ENCODE measurements around the gene MRPL36. TPM values are rescaled to one million over a fixed set of nuclear protein-coding genes. Genes with fewer than 3 reads are reported as not detected.

MRPL36 gene
- polyA plus RNA-seq, 1 donor (not counting 4 experiments of a cell fraction or from before 2014, with no cell fraction given), result 121 TPM

DNA sequence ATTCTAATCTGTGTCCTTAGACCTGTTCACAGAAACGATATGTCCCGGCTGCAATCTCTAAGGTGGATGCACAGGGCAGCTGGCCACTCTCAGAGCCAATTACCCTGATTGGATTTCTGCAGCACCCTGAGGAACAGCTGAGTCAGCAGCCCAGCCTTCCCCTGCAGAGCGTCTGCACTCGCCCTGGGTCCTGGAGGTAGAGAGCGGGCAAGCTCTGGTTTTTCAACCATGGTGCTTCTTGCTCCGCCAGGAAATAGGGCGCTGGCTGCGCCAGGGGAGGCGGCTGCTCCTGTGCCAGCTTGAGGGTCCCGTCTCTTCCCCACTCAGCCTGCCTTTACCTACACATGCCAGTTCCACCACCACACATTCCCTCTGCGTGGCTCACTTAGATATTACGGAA is 20.7 kb upstream of the MRPL36 start:
- no peak for DNase-seq (ENCODE audit: low read depth, low spot score)
- Histone ChIP-seq H3K36me3 (ENCODE audit: control insufficient read depth in 2 of 2, extremely low read depth in 1 of 2, insufficient read depth in 2 of 2, low read length in 2 of 2) (peaks cover 20 to 25% of the 10 kb centered on the region in 2 experiments), H3K27ac (ENCODE audit: control insufficient read depth, insufficient read depth, low read length) (no peak overlapping the region), H3K4me1 (ENCODE audit: control insufficient read depth, extremely low read depth, insufficient read depth, low read length) (no peaks in the 10 kb centered on the region), H3K79me2 (ENCODE audit: control insufficient read depth, insufficient read depth, low read length) (no peaks in the 10 kb centered on the region), H3K9ac (ENCODE audit: control insufficient read depth, extremely low read depth, insufficient read depth, low read length) (no peak overlapping the region), H3K9me3 (ENCODE audit: control insufficient read depth, low read depth, low read length) (no peaks in the 10 kb centered on the region), H3K4me2 (ENCODE audit: control insufficient read depth, extremely low read depth, insufficient read depth, low read depth, low read length) (no peak overlapping the region), H3K4me3 (ENCODE audit: control insufficient read depth in 2 of 3, extremely low read depth in 1 of 3, insufficient read depth in 2 of 3, low read depth in 1 of 3, low read length in 3 of 3) (no peak overlapping the region), H2AFZ (ENCODE audit: control insufficient read depth, low read length) (no peak overlapping the region), H4K20me1 (ENCODE audit: control insufficient read depth, extremely low read depth, insufficient read depth, low read length) (no peaks in the 10 kb centered on the region), H3K27me3 (ENCODE audit: control insufficient read depth, extremely low read depth, insufficient read depth, low read length) (no peaks in the 10 kb centered on the region), H3K9me1 (ENCODE audit: control insufficient read depth, extremely low read depth, insufficient read depth, low read length) (no peaks in the 10 kb centered on the region)
- TF ChIP-seq, protein P1, sequence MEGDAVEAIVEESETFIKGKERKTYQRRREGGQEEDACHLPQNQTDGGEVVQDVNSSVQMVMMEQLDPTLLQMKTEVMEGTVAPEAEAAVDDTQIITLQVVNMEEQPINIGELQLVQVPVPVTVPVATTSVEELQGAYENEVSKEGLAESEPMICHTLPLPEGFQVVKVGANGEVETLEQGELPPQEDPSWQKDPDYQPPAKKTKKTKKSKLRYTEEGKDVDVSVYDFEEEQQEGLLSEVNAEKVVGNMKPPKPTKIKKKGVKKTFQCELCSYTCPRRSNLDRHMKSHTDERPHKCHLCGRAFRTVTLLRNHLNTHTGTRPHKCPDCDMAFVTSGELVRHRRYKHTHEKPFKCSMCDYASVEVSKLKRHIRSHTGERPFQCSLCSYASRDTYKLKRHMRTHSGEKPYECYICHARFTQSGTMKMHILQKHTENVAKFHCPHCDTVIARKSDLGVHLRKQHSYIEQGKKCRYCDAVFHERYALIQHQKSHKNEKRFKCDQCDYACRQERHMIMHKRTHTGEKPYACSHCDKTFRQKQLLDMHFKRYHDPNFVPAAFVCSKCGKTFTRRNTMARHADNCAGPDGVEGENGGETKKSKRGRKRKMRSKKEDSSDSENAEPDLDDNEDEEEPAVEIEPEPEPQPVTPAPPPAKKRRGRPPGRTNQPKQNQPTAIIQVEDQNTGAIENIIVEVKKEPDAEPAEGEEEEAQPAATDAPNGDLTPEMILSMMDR (optimal IDR thresholded peaks at IDR 0.05 in 1 of 3, IDR thresholded peaks at IDR 0.05 in 1 of 3, conservative IDR thresholded peaks at IDR 0.05 in 1 of 3; ENCODE audit: extremely low read depth in 1 of 3, insufficient read depth in 2 of 3, low read length in 3 of 3), result no peak
- no peak for TF ChIP-seq EZH2 (IDR thresholded peaks at IDR 0.05; ENCODE audit: low read length)
- FAIRE-seq, result no peak
- dilution Hi-C loops (cut with MboI; ENCODE audit: extremely low pct_ligation_motif_present, low sequenced_read_pairs), result no loop called here

DNA sequence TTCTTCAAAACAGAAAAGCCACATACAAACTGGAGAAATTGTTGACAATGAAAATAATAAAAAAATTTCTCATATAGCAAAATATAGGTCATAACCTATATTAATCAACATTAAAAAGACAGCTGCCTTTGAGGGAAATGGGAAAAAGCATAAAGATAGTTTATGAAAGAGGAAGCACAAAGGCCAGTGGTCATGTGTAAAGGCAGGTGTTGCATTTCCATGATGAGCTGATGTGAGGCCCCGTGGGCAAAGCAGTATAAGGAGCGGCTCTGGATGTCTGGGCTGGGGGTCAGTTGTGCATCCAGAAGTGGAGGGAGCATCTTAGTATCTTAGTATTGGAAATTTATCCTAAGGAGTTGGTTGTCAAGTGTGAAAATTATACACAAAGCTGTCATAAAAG is 19.8 kb upstream of the MRPL36 start:
- dilution Hi-C loops (cut with MboI; ENCODE audit: extremely low pct_ligation_motif_present, low sequenced_read_pairs), result no loop called here
- Histone ChIP-seq H3K9me1 (ENCODE audit: control insufficient read depth, extremely low read depth, insufficient read depth, low read length) (no peaks in the 10 kb centered on the region), H3K36me3 (ENCODE audit: control insufficient read depth in 2 of 2, extremely low read depth in 1 of 2, insufficient read depth in 2 of 2, low read length in 2 of 2) (peaks cover 23 to 28% of the 10 kb centered on the region in 2 experiments), H3K9me3 (ENCODE audit: control insufficient read depth, low read depth, low read length) (no peaks in the 10 kb centered on the region), H3K4me3 (ENCODE audit: control insufficient read depth in 2 of 3, extremely low read depth in 1 of 3, insufficient read depth in 2 of 3, low read depth in 1 of 3, low read length in 3 of 3) (no peak overlapping the region), H3K4me2 (ENCODE audit: control insufficient read depth, extremely low read depth, insufficient read depth, low read depth, low read length) (no peak overlapping the region), H3K79me2 (ENCODE audit: control insufficient read depth, insufficient read depth, low read length) (no peaks in the 10 kb centered on the region), H3K9ac (ENCODE audit: control insufficient read depth, extremely low read depth, insufficient read depth, low read length) (no peak overlapping the region), H3K4me1 (ENCODE audit: control insufficient read depth, extremely low read depth, insufficient read depth, low read length) (no peaks in the 10 kb centered on the region), H3K27me3 (ENCODE audit: control insufficient read depth, extremely low read depth, insufficient read depth, low read length) (no peaks in the 10 kb centered on the region), H2AFZ (ENCODE audit: control insufficient read depth, low read length) (no peak overlapping the region), H4K20me1 (ENCODE audit: control insufficient read depth, extremely low read depth, insufficient read depth, low read length) (no peaks in the 10 kb centered on the region), H3K27ac (ENCODE audit: control insufficient read depth, insufficient read depth, low read length) (no peak overlapping the region)
- FAIRE-seq (no peak), DNase-seq (ENCODE audit: low read depth, low spot score) (no peak)
- TF ChIP-seq, protein P1 (optimal IDR thresholded peaks at IDR 0.05 in 1 of 3, IDR thresholded peaks at IDR 0.05 in 1 of 3, conservative IDR thresholded peaks at IDR 0.05 in 1 of 3; ENCODE audit: extremely low read depth in 1 of 3, insufficient read depth in 2 of 3, low read length in 3 of 3), result no peak
- TF ChIP-seq EZH2 (IDR thresholded peaks at IDR 0.05; ENCODE audit: low read length), result no peak

Data from keratinocyte (primary cell).